ENCODE measurements around the gene PKD2L1.

Gene PKD2L1

DNA sequence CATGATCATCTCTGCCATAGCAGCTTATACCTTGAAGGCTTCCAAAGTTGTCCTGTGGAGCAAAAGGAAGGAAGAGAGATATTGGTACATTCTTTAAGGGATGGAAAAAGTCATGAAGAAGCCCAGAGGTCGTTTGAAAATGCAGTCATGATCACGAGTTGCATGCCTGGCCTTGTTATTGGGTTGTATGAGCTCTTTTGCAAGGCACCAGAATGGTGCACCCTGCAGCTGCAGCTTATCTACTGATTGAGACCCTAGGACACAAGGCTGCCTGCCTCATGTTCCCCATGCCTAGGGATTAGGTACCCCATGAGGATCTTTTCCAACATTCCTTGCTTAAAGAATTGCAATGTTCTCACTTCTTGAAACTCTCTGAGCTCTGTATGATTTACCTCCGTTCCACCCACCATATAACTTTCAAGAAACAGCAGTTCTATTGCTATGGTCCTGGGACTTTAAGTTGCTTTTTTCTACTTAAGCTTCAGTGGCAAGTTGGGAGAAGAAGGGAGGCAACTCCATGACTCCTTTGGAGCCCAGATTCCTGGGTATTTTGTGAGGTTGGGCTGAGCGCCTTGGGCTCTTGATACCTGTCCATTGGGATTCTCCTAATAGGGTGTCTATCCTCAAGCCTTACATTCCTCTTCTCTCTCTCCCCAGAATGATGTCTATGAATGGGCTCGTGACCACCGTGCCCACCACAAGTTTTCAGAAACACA is 23.9 kb upstream of the PKD2L1 start:
- peaks cover 93% of the 10 kb centered on the region for H3K36me3 ChIP-seq (ENCODE audit: insufficient read depth, low read length)
- no peak overlapping the region for H3K27ac ChIP-seq (ENCODE audit: low read depth, low read length)
- H3K4me1 ChIP-seq (ENCODE audit: insufficient read depth, low read length), result peaks cover 28% of the 10 kb centered on the region

GRCh38 chr10:100350914-100351485 is 21.0 kb upstream of the PKD2L1 start:
- Histone ChIP-seq H3K27me3 (ENCODE audit: insufficient read depth, low read length) (no peaks in the 10 kb centered on the region), H3K9me3 (ENCODE audit: insufficient read depth, low read depth, low read length) (no peaks in the 10 kb centered on the region), H3K27ac (ENCODE audit: low read depth, low read length) (no peak overlapping the region), H3K36me3 (ENCODE audit: insufficient read depth, low read length) (peaks cover 81% of the 10 kb centered on the region), H3K4me3 (ENCODE audit: low read length) (peak overlapping the region; percentile 75), H3K9ac (ENCODE audit: low read depth, low read length) (no peak overlapping the region), H3K4me1 (ENCODE audit: insufficient read depth, low read length) (peaks cover 29% of the 10 kb centered on the region)
- 91% methylated on average over 5 of the region's 5 CpGs for WGBS

More for the DNA sequence above, 23.9 kb upstream of the PKD2L1 start:
- H3K9me3 ChIP-seq (ENCODE audit: insufficient read depth, low read depth, low read length), result no peaks in the 10 kb centered on the region
- H3K9ac ChIP-seq (ENCODE audit: low read depth, low read length), result no peak overlapping the region
- WGBS, result 95% methylated on average over 6 of the region's 6 CpGs
- H3K4me3 ChIP-seq (ENCODE audit: low read length), result no peak overlapping the region
- no peaks in the 10 kb centered on the region for H3K27me3 ChIP-seq (ENCODE audit: insufficient read depth, low read length)

DNA sequence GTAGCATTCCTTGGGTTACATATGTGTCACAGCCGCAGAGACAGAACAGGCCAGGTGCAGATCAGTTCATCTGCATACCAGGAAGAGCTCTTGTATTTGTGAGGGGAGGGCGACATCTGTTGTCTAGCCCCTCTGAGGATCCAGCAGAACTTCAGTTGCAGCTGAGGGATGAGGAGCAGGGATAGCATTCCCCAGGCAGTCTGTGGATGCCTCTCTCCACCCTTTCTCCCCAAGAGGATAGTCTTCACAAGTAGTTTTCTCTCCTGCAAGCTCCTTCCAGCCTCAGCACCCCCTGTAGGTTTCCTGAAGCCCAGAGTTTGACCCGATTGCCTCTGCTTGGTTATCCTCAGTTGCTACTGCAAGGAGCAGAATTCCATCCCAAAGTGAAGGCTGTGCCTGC is 19.6 kb upstream of the PKD2L1 start:
- H3K9ac ChIP-seq (ENCODE audit: low read depth, low read length), result no peak overlapping the region
- no peak overlapping the region for H3K27ac ChIP-seq (ENCODE audit: low read depth, low read length)
- peaks cover 68% of the 10 kb centered on the region for H3K36me3 ChIP-seq (ENCODE audit: insufficient read depth, low read length)
- no peaks in the 10 kb centered on the region for H3K27me3 ChIP-seq (ENCODE audit: insufficient read depth, low read length)
- H3K4me1 ChIP-seq (ENCODE audit: insufficient read depth, low read length), result peaks cover 36% of the 10 kb centered on the region
- WGBS, result 81% methylated on average over 3 of the region's 3 CpGs
- peak overlapping the region; percentile 75 for H3K4me3 ChIP-seq (ENCODE audit: low read length)
- no peaks in the 10 kb centered on the region for H3K9me3 ChIP-seq (ENCODE audit: insufficient read depth, low read depth, low read length)

- H3K4me3 ChIP-seq (ENCODE audit: low read length), result peak overlapping the region; percentile 75
- H3K27me3 ChIP-seq (ENCODE audit: insufficient read depth, low read length), result no peaks in the 10 kb centered on the region
- H3K36me3 ChIP-seq (ENCODE audit: insufficient read depth, low read length), result peaks cover 62% of the 10 kb centered on the region
- H3K27ac ChIP-seq (ENCODE audit: low read depth, low read length), result no peak overlapping the region
- peak overlapping the region; percentile 14; the same call in 1 of the 2 replicates for H3K9ac ChIP-seq (ENCODE audit: low read depth, low read length)
- WGBS, result 86% methylated on average over 5 of the region's 5 CpGs
- peaks cover 36% of the 10 kb centered on the region for H3K4me1 ChIP-seq (ENCODE audit: insufficient read depth, low read length)
- no peaks in the 10 kb centered on the region for H3K9me3 ChIP-seq (ENCODE audit: insufficient read depth, low read depth, low read length)
Measured at GRCh38 chr10:100349087-100349486, 19.1 kb upstream of the PKD2L1 start.

DNA sequence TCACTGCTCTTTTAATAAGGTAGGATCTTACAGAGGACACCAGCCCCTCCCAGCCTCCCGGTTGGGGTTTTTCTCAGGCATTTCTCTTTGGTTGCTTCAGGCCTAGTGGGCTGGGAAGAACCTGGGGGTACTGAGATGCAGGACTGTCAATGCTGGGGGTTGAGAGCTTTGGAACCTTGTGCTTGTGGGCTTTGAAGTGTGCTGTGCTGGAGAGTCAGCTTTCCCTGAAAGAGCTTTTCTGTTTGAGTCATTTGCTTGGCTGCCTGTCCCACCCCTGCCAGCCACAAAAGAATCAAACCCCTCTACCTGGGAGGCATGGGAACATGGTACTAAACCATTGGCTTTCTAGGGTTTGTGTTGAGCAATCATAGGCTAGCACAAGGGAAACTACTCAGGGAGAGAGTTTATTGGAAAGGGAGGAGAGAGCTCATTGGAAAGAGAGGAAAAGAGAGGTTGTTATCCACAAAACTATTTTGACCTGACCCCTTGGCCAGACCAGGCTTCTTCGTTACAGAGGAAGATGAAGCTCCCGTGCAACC is 18.4 kb upstream of the PKD2L1 start:
- no peak overlapping the region for H3K27ac ChIP-seq (ENCODE audit: low read depth, low read length)
- H3K27me3 ChIP-seq (ENCODE audit: insufficient read depth, low read length), result no peaks in the 10 kb centered on the region
- H3K9me3 ChIP-seq (ENCODE audit: insufficient read depth, low read depth, low read length), result no peaks in the 10 kb centered on the region
- 54% methylated on average over 3 of the region's 3 CpGs for WGBS
- H3K36me3 ChIP-seq (ENCODE audit: insufficient read depth, low read length), result peaks cover 55% of the 10 kb centered on the region
- H3K9ac ChIP-seq (ENCODE audit: low read depth, low read length), result peak overlapping the region; percentile 88
- H3K4me1 ChIP-seq (ENCODE audit: insufficient read depth, low read length), result peaks cover 36% of the 10 kb centered on the region
- peak overlapping the region; percentile 75 for H3K4me3 ChIP-seq (ENCODE audit: low read length)

DNA sequence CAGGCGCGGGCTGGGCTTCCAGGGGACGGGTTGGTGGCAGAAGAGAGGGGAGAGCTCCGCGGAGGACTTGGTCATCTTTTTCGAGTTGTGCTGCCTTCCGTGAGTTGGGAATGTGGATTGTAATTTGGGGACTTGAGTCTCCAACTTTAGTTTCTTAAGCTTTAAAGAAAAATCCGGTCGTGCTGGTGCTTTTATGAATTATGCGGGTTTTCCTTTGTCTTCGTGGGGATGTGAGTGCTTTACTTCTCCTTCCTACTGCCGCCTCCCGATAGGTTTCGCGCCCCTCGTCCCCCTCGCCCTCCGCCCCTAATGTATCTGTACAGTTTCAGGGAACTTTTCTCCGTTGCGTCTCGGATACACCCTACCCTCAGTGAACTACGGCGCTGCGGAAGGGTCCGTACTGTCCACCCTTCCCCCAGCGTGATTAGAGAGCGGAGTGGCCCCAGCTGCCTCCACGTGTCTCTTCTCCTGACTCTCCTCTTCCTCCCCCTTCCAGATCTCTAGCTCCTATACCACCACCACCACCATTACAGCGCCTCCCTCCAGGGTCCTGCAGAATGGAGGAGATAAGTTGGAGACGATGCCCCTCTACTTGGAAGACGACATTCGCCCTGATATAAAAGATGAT is 17.7 kb upstream of the PKD2L1 start:
- peaks cover 36% of the 10 kb centered on the region for H3K4me1 ChIP-seq (ENCODE audit: insufficient read depth, low read length)
- H3K36me3 ChIP-seq (ENCODE audit: insufficient read depth, low read length), result peaks cover 49% of the 10 kb centered on the region
- H3K4me3 ChIP-seq (ENCODE audit: low read length), result peak overlapping the region; percentile 75
- H3K9ac ChIP-seq (ENCODE audit: low read depth, low read length), result peak overlapping the region; percentile 88
- no peaks in the 10 kb centered on the region for H3K27me3 ChIP-seq (ENCODE audit: insufficient read depth, low read length)
- peak overlapping the region; percentile 66 for H3K27ac ChIP-seq (ENCODE audit: low read depth, low read length)
- WGBS, result under 1% methylated on average over 28 of the region's 32 CpGs
- H3K9me3 ChIP-seq (ENCODE audit: insufficient read depth, low read depth, low read length), result no peaks in the 10 kb centered on the region

DNA sequence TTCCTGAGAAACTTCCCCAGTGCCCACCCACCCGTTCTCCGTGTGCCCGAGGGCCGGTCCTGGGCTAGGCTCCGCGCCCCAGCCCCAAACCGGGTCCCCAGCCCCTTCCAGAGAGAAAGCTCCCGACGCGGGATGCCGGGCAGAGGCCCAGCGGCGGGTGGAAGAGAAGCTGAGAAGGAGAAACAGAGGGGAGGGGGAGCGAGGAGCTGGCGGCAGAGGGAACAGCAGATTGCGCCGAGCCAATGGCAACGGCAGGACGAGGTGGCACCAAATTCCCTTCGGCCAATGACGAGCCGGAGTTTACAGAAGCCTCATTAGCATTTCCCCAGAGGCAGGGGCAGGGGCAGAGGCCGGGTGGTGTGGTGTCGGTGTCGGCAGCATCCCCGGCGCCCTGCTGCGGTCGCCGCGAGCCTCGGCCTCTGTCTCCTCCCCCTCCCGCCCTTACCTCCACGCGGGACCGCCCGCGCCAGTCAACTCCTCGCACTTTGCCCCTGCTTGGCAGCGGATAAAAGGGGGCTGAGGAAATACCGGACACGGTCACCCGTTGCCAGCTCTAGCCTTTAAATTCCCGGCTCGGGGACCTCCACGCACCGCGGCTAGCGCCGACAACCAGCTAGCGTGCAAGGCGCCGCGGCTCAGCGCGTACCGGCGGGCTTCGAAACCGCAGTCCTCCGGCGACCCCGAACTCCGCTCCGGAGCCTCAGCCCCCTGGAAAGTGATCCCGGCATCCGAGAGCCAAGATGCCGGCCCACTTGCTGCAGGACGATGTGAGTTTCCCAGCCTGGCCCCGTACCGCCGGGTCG is 16.9 kb upstream of the PKD2L1 start, which contains the start of gene SCD:
TSS of gene SCD (plus strand) at position 469 of the 803 bp plus-strand sequence. CDS start at position 741, 272 bp downstream.
- H3K4me3 ChIP-seq (ENCODE audit: low read length), result peak within 1 kb of the TSS; percentile 75
- H3K9me3 ChIP-seq (ENCODE audit: insufficient read depth, low read depth, low read length), result no peaks in the 10 kb centered on the region
- H3K27ac ChIP-seq (ENCODE audit: low read depth, low read length), result peak within 1 kb of the TSS; percentile 89
- H3K4me1 ChIP-seq (ENCODE audit: insufficient read depth, low read length), result peaks cover 36% of the 10 kb centered on the region
- H3K9ac ChIP-seq (ENCODE audit: low read depth, low read length), result peak within 1 kb of the TSS; percentile 88
- no peaks in the 10 kb centered on the region for H3K27me3 ChIP-seq (ENCODE audit: insufficient read depth, low read length)
- H3K36me3 ChIP-seq (ENCODE audit: insufficient read depth, low read length), result peaks cover 42% of the 10 kb centered on the region
- WGBS, result under 1% methylated on average over 73 of the region's 73 CpGs

DNA sequence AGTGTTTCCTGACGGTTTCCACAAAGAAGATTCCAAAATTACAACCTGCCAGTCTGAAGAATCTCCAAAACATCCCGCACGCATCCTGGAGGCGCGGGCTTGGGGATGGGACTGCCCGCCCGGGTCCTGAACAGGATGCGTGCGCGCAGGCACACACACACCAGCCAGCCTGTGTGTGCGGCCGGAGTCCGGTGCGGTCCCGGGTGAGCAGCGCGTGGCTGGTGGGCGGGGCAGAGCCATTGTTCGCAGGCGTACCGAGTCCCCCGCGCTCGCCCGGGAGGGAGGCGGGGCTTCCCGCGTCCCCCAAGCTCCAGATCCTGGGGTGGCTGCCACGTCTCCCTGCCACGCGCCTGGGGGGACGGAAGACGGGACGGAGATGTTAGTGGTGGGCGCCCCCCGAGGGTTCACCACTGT is 16.3 kb upstream of the PKD2L1 start:
- H3K9ac ChIP-seq (ENCODE audit: low read depth, low read length), result peak overlapping the region; percentile 63
- peak overlapping the region; percentile 89 for H3K27ac ChIP-seq (ENCODE audit: low read depth, low read length)
- H3K9me3 ChIP-seq (ENCODE audit: insufficient read depth, low read depth, low read length), result no peaks in the 10 kb centered on the region
- under 1% methylated on average over 36 of the region's 36 CpGs for WGBS
- peak overlapping the region; percentile 75 for H3K4me3 ChIP-seq (ENCODE audit: low read length)
- no peaks in the 10 kb centered on the region for H3K27me3 ChIP-seq (ENCODE audit: insufficient read depth, low read length)
- peaks cover 36% of the 10 kb centered on the region for H3K36me3 ChIP-seq (ENCODE audit: insufficient read depth, low read length)
- H3K4me1 ChIP-seq (ENCODE audit: insufficient read depth, low read length), result peaks cover 33% of the 10 kb centered on the region

- Histone ChIP-seq H3K27me3 (ENCODE audit: insufficient read depth, low read length) (no peaks in the 10 kb centered on the region), H3K9ac (ENCODE audit: low read depth, low read length) (peak overlapping the region; percentile 63), H3K27ac (ENCODE audit: low read depth, low read length) (peak overlapping the region; percentile 89), H3K36me3 (ENCODE audit: insufficient read depth, low read length) (peaks cover 30% of the 10 kb centered on the region), H3K9me3 (ENCODE audit: insufficient read depth, low read depth, low read length) (no peaks in the 10 kb centered on the region), H3K4me3 (ENCODE audit: low read length) (peak overlapping the region; percentile 75), H3K4me1 (ENCODE audit: insufficient read depth, low read length) (peaks cover 36% of the 10 kb centered on the region)
- WGBS, result 53% methylated on average over 9 of the region's 9 CpGs
Measured at GRCh38 chr10:100345570-100346330, 15.7 kb upstream of the PKD2L1 start.

DNA sequence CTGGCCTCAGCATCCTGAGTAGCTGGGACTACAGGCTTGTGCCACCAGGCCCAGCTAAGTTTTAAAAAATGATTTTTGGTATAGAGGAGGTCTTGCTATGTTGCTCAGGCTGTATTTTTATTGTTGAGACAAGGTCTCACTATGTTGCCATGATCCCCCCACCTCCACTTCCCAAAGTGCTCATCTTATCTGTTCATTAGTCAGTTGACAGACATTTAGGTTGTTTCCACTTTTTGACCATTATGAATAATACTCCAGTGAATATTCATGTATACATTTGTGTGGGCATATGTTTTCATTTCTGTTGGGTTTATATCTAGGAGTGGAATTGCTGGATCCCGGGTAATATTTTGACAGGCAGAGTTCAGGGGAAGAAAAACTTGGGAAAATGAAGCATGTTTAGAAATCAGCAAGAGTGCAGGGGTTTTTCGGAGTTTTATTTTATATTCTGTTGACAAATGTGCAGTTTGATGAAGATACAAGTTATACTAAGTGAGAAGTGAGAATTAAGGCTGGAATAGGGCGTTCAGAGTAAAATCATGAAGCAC is 14.3 kb upstream of the PKD2L1 start:
- H3K9ac ChIP-seq (ENCODE audit: low read depth, low read length), result no peak overlapping the region
- no peak overlapping the region for H3K27ac ChIP-seq (ENCODE audit: low read depth, low read length)
- peaks cover 24% of the 10 kb centered on the region for H3K4me1 ChIP-seq (ENCODE audit: insufficient read depth, low read length)
- H3K4me3 ChIP-seq (ENCODE audit: low read length), result no peak overlapping the region
- no peaks in the 10 kb centered on the region for H3K27me3 ChIP-seq (ENCODE audit: insufficient read depth, low read length)
- H3K36me3 ChIP-seq (ENCODE audit: insufficient read depth, low read length), result peaks cover 15% of the 10 kb centered on the region
- H3K9me3 ChIP-seq (ENCODE audit: insufficient read depth, low read depth, low read length), result no peaks in the 10 kb centered on the region
- 96% methylated on average over 3 of the region's 3 CpGs for WGBS

Data from HUES64 (cell line).